ENCODE results near the gene ATP11A.
"Not testable (repeated sequence)": the region's sequence is repeated elsewhere in the genome, so short reads cannot be mapped to it uniquely, and the experiment has no call there.

The ATP11A gene

GRCh38 chr13:112838842-112839117, 148.9 kb downstream of the ATP11A start:
- Histone ChIP-seq H3K36me3 (ENCODE audit: insufficient read depth) (no peaks in the 10 kb centered on the region), H3K4me2 (no peak overlapping the region), H2AFZ (ENCODE audit: low read depth) (no peak overlapping the region), H3K27ac (no peak overlapping the region), H3K79me2 (ENCODE audit: insufficient read depth, low read depth) (no peaks in the 10 kb centered on the region), H4K20me1 (ENCODE audit: insufficient read depth) (no peaks in the 10 kb centered on the region), H3K4me1 (ENCODE audit: low read depth, poor library complexity, severe bottlenecking) (peaks cover 9% of the 10 kb centered on the region), H3K27me3 (ENCODE audit: insufficient read depth, low read depth) (no peaks in the 10 kb centered on the region), H3K9ac (no peak overlapping the region), H3K4me3 (IDR thresholded peaks at IDR 0.05; ENCODE audit: insufficient read depth, low read depth, low read length) (no peak overlapping the region)
- no peak for TF ChIP-seq CTCF (conservative IDR thresholded peaks at IDR 0.05; ENCODE audit: low read depth, low read length)

- Histone ChIP-seq H3K27ac (no peak overlapping the region), H3K79me2 (ENCODE audit: insufficient read depth, low read depth) (no peaks in the 10 kb centered on the region), H3K27me3 (ENCODE audit: insufficient read depth, low read depth) (no peaks in the 10 kb centered on the region), H3K4me3 (IDR thresholded peaks at IDR 0.05; ENCODE audit: insufficient read depth, low read depth, low read length) (no peak overlapping the region), H3K4me1 (ENCODE audit: low read depth, poor library complexity, severe bottlenecking) (peaks cover 9% of the 10 kb centered on the region), H4K20me1 (ENCODE audit: insufficient read depth) (no peaks in the 10 kb centered on the region), H2AFZ (ENCODE audit: low read depth) (no peak overlapping the region), H3K9ac (no peak overlapping the region), H3K4me2 (no peak overlapping the region), H3K36me3 (ENCODE audit: insufficient read depth) (no peaks in the 10 kb centered on the region)
- TF ChIP-seq CTCF (conservative IDR thresholded peaks at IDR 0.05; ENCODE audit: low read depth, low read length) = no peak
These were observed 149.7 kb downstream of the ATP11A start for GRCh38 chr13:112839356-112840105.

- no peaks in the 10 kb centered on the region for H3K36me3 ChIP-seq (ENCODE audit: insufficient read depth)
These were observed 150.8 kb downstream of the ATP11A start for GRCh38 chr13:112840472-112841302.

GRCh38 chr13:112841303-112842015, 151.6 kb downstream of the ATP11A start:
- not testable (repeated sequence) for H3K79me2 ChIP-seq (ENCODE audit: insufficient read depth, low read depth); H3K4me1 ChIP-seq (ENCODE audit: low read depth, poor library complexity, severe bottlenecking); H3K36me3 ChIP-seq (ENCODE audit: insufficient read depth); H3K4me3 ChIP-seq (IDR thresholded peaks at IDR 0.05; ENCODE audit: insufficient read depth, low read depth, low read length); H2AFZ ChIP-seq (ENCODE audit: low read depth); H3K9ac ChIP-seq; H3K27ac ChIP-seq; H4K20me1 ChIP-seq (ENCODE audit: insufficient read depth); H3K27me3 ChIP-seq (ENCODE audit: insufficient read depth, low read depth)
- peak overlapping the region; percentile 80; the same call in 1 of the 2 replicates for H3K4me2 ChIP-seq

More at GRCh38 chr13:112840472-112841302, 150.8 kb downstream of the ATP11A start:
- no peaks in the 10 kb centered on the region for H4K20me1 ChIP-seq (ENCODE audit: insufficient read depth)
- H3K4me2 ChIP-seq = no peak overlapping the region
- no peak overlapping the region for H3K4me3 ChIP-seq (IDR thresholded peaks at IDR 0.05; ENCODE audit: insufficient read depth, low read depth, low read length)
- H3K9ac ChIP-seq = no peak overlapping the region
- no peaks in the 10 kb centered on the region for H3K79me2 ChIP-seq (ENCODE audit: insufficient read depth, low read depth)
- no peak for TF ChIP-seq CTCF (conservative IDR thresholded peaks at IDR 0.05; ENCODE audit: low read depth, low read length)
- H2AFZ ChIP-seq (ENCODE audit: low read depth) = no peak overlapping the region
- peaks cover 9% of the 10 kb centered on the region for H3K4me1 ChIP-seq (ENCODE audit: low read depth, poor library complexity, severe bottlenecking)
- H3K27ac ChIP-seq = no peak overlapping the region
- no peaks in the 10 kb centered on the region for H3K27me3 ChIP-seq (ENCODE audit: insufficient read depth, low read depth)
